Thyroid gland (tissue), 4 donors: ENCODE data around the gene PNPLA2. TPM values are rescaled to one million over a fixed set of nuclear protein-coding genes. Genes with fewer than 3 reads are reported as not detected.

Experiments used
- DNase-seq, 2 donors: peaks; one replicate each; pipeline ENCODE4 v3.0.0-alpha.2; 2019
- H3K27ac ChIP-seq, 3 donors: fragments of 200-600 bp; sonication (generic); 1 replicate in 2 of 3; 2 replicates in 1 of 3; pipeline ENCODE4 v1.5.1; 2016 to 2019; ENCODE audit warnings: mild to moderate bottlenecking in 1 of 3, moderate library complexity in 1 of 3
- H3K27me3 ChIP-seq: fragments of 200-600 bp; sonication (generic); one replicate; pipeline ENCODE4 v1.5.1; 2019
- H3K36me3 ChIP-seq, 2 donors: fragments of 200-600 bp; sonication (generic); one replicate each; pipeline ENCODE4 v1.5.1; 2016 to 2019
- H3K4me1 ChIP-seq, 2 donors: fragments of 200-600 bp; sonication (generic); one replicate each; pipeline ENCODE4 v1.5.1; 2017 to 2019
- H3K4me3 ChIP-seq, 3 donors: fragments of 200-600 bp; sonication (generic); replicated peaks in 1 of 3; 1 replicate in 2 of 3; 2 replicates in 1 of 3; pipeline ENCODE4 v1.5.1; 2016; ENCODE audit warnings: mild to moderate bottlenecking in 1 of 3
- H3K9me3 ChIP-seq: fragments of 200-600 bp; sonication (generic); one replicate; pipeline ENCODE4 v1.5.1; 2017
- CTCF ChIP-seq, 6 experiments: fragments of 200-600 bp in 3 of 6; fragments of 450-650 bp in 3 of 6; sonication (generic) in 3 of 6; IDR thresholded peaks; one replicate each; pipeline ENCODE4 v1.5.1; 2016 to 2019; ENCODE audit warnings: antibody characterized with exemption in 6 of 6, mild to moderate bottlenecking in 2 of 6, inconsistent platforms in 1 of 6, moderate library complexity in 1 of 6
- POLR2A ChIP-seq, 2 donors: fragments of 450-650 bp; IDR thresholded peaks; one replicate each; pipeline ENCODE4 v1.6.1; 2017; ENCODE audit warnings: antibody characterized with exemption in 2 of 2, mild to moderate bottlenecking in 2 of 2, moderate library complexity in 1 of 2
- WGBS, 2 donors: methylation state at CpG; one replicate each; pipeline ENCODE4 v1.1.5; 2017; 5-methylcytosine and 5-hydroxymethylcytosine counted together
- intact Hi-C: fragments of 100-400 bp; cut with DNase I; formaldehyde crosslinking; loops from one replicate; pipeline ENCODE4 v1.15.1; 2023
- total RNA-seq, 4 donors: library from RNA; depleted of rRNA; stranded (reverse); fragments of >200 nt; gene quantifications; one replicate each; pipeline ENCODE4 v1.2.3, GENCODE V29; 2016

The PNPLA2 gene
- total RNA-seq, 4 donors from 2014 or later = 35.8 to 95.0 (median 57.6) TPM

- no peaks in the 10 kb centered on the region for H3K36me3 ChIP-seq
- no peak for TF ChIP-seq CTCF (IDR thresholded peaks at IDR 0.05)
- TF ChIP-seq POLR2A (IDR thresholded peaks at IDR 0.05) = no peak
- H3K4me3 ChIP-seq = no peak overlapping the region
- H3K27ac ChIP-seq = no peak overlapping the region
- no peaks in the 10 kb centered on the region for H3K27me3 ChIP-seq
- H3K4me1 ChIP-seq = peaks cover 10 to 16% of the 10 kb centered on the region in 2 donors
- DNase-seq = no peak
- WGBS, 2 donors = 78 to 91% methylated on average over 5 to 7 of the region's 7 CpGs
- intact Hi-C loops = no loop called here
- no peaks in the 10 kb centered on the region for H3K9me3 ChIP-seq
These were observed 36.6 kb downstream of the PNPLA2 start for GRCh38 chr11:855330-855674.

GRCh38 chr11:855796-856195 lies 37.1 kb downstream of the PNPLA2 start:
- H3K27ac ChIP-seq = no peak overlapping the region
- peaks cover 5 to 11% of the 10 kb centered on the region in 2 donors for H3K4me1 ChIP-seq
- H3K27me3 ChIP-seq = no peaks in the 10 kb centered on the region
- H3K9me3 ChIP-seq = no peaks in the 10 kb centered on the region
- 92% methylated on average over 5 of the region's 12 CpGs; no CpG with 5 or more reads in 1 of the 2 donors for WGBS, 2 donors
- TF ChIP-seq POLR2A (IDR thresholded peaks at IDR 0.05) (no peak), CTCF (IDR thresholded peaks at IDR 0.05) (no peak)
- intact Hi-C loops = no loop called here
- no peak for DNase-seq
- no peaks in the 10 kb centered on the region for H3K36me3 ChIP-seq
- H3K4me3 ChIP-seq = no peak overlapping the region

GRCh38 chr11:856397-856796 lies 37.7 kb downstream of the PNPLA2 start:
- Histone ChIP-seq H3K36me3 (no peaks in the 10 kb centered on the region), H3K4me1 (peaks cover 5% of the 10 kb centered on the region in 2 donors), H3K27ac (no peak overlapping the region), H3K27me3 (no peaks in the 10 kb centered on the region), H3K9me3 (no peaks in the 10 kb centered on the region), H3K4me3 (no peak overlapping the region)
- DNase-seq = no peak
- TF ChIP-seq POLR2A (IDR thresholded peaks at IDR 0.05) (no peak), CTCF (IDR thresholded peaks at IDR 0.05) (no peak)
- intact Hi-C loops = no loop called here
- 92 to 94% methylated on average over 5 of the region's 8 CpGs for WGBS, 2 donors

- no peak overlapping the region for H3K4me3 ChIP-seq
- WGBS, 2 donors = 84 to 87% methylated on average over 18 to 20 of the region's 27 CpGs
- no peaks in the 10 kb centered on the region for H3K27me3 ChIP-seq
- intact Hi-C loops = no loop called here
- DNase-seq = no peak
- no peak for TF ChIP-seq POLR2A (IDR thresholded peaks at IDR 0.05)
- TF ChIP-seq CTCF (IDR thresholded peaks at IDR 0.05) = no peak
- H3K9me3 ChIP-seq = no peaks in the 10 kb centered on the region
- H3K36me3 ChIP-seq = peaks cover 0 to 4% of the 10 kb centered on the region in 2 donors
- peaks cover 5% of the 10 kb centered on the region in 2 donors for H3K4me1 ChIP-seq
- H3K27ac ChIP-seq = no peak overlapping the region
These were observed 39.5 kb downstream of the PNPLA2 start for GRCh38 chr11:858053-858761.

GRCh38 chr11:858762-859339 lies 40.1 kb downstream of the PNPLA2 start:
- TF ChIP-seq CTCF (IDR thresholded peaks at IDR 0.05) (no peak), POLR2A (IDR thresholded peaks at IDR 0.05) (no peak)
- Histone ChIP-seq H3K4me1 (peaks cover 5% of the 10 kb centered on the region in 2 donors), H3K4me3 (no peak overlapping the region), H3K27me3 (no peaks in the 10 kb centered on the region), H3K9me3 (no peaks in the 10 kb centered on the region), H3K27ac (no peak overlapping the region), H3K36me3 (peaks cover 0 to 8% of the 10 kb centered on the region in 2 donors)
- DNase-seq = no peak
- intact Hi-C loops = no loop called here
- WGBS, 2 donors = 91 to 92% methylated on average over 31 to 33 of the region's 37 CpGs
